Ishikawa (cell line): ENCODE measurements around the gene CTSC.

Source experiments
- CEBPB ChIP-seq: IDR thresholded peaks from 2 replicates; pipeline ENCODE4 v1.6.1; 2012
- CREB1 ChIP-seq: IDR thresholded peaks from 2 replicates; pipeline ENCODE4 v1.6.1; 2012; ENCODE audit warnings: low read depth
- EGR1 ChIP-seq: IDR thresholded peaks from 2 replicates; pipeline ENCODE4 v1.6.1; 2012
- EP300 ChIP-seq: IDR thresholded peaks from 2 replicates; pipeline ENCODE4 v1.6.1; 2012; ENCODE audit warnings: borderline replicate concordance
- FOXM1 ChIP-seq: IDR thresholded peaks from 2 replicates; pipeline ENCODE4 v1.6.1; 2012; ENCODE audit warnings: low read depth, borderline replicate concordance
- NFIC ChIP-seq: IDR thresholded peaks from 2 replicates; pipeline ENCODE4 v1.6.1; 2012
- RAD21 ChIP-seq: IDR thresholded peaks from 2 replicates; pipeline ENCODE4 v1.6.1; 2012; ENCODE audit warnings: low read depth
- TAF1 ChIP-seq: IDR thresholded peaks from 2 replicates; pipeline ENCODE4 v1.6.1; 2012; ENCODE audit warnings: low read depth, mild to moderate bottlenecking
- TCF12 ChIP-seq: IDR thresholded peaks from 2 replicates; pipeline ENCODE4 v1.6.1; 2012; ENCODE audit warnings: low read depth
- TEAD4 ChIP-seq: IDR thresholded peaks from 2 replicates; pipeline ENCODE4 v1.6.1; 2012
- YY1 ChIP-seq: IDR thresholded peaks from 2 replicates; pipeline ENCODE4 v1.6.1; 2012; ENCODE audit warnings: low read depth
- ZBTB7A ChIP-seq: IDR thresholded peaks from 2 replicates; pipeline ENCODE4 v1.6.1; 2012; ENCODE audit warnings: low read depth
- TF ChIP-seq, protein P1 (sequence below): IDR thresholded peaks from 2 replicates; pipeline ENCODE4 v1.6.1; 2012
- TF ChIP-seq, protein P2 (sequence below): IDR thresholded peaks from 2 replicates; pipeline ENCODE4 v1.6.1; 2012; ENCODE audit warnings: low read depth, mild to moderate bottlenecking
- TF ChIP-seq, protein P3 (sequence below): IDR thresholded peaks from 2 replicates; pipeline ENCODE4 v1.6.1; 2012

The CTSC gene

DNA sequence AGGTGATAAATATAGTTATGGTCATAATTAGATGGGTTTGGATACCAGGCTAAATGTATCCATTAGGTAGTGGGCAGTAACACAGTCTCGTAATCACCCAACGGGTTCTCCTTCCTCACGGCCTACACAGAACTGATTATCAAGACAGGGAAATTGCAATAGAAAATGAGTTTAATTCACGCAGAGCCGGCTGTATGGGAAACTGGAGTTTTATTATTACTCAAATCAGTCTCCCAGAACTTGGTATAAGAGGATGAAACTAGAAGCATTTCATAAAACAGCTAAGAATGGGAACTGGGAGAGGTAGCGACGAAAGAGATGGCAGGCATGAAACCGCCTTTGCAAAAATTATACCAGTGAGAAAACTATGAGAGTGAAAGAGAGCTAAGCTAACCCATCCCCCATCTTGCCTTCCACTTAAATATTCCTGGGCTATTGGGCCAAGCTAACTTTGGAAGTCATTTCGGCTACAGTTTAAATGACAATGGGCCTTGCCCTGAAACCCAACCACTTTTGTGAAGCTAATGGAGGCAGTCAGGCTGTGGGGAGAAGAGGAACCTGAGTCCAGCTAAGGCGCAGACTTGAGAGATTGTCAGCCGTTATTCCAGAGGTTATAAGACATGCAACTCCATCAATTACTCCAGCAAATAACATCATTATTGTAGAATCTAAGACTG, 29.6 kb downstream of the CTSC start:
- TF ChIP-seq, protein P1, sequence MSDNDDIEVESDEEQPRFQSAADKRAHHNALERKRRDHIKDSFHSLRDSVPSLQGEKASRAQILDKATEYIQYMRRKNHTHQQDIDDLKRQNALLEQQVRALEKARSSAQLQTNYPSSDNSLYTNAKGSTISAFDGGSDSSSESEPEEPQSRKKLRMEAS = no peak
- no peak for TF ChIP-seq RAD21
- TF ChIP-seq TEAD4 = no peak
- TF ChIP-seq EGR1 = no peak
- no peak for TF ChIP-seq CEBPB
- TF ChIP-seq, protein P2, sequence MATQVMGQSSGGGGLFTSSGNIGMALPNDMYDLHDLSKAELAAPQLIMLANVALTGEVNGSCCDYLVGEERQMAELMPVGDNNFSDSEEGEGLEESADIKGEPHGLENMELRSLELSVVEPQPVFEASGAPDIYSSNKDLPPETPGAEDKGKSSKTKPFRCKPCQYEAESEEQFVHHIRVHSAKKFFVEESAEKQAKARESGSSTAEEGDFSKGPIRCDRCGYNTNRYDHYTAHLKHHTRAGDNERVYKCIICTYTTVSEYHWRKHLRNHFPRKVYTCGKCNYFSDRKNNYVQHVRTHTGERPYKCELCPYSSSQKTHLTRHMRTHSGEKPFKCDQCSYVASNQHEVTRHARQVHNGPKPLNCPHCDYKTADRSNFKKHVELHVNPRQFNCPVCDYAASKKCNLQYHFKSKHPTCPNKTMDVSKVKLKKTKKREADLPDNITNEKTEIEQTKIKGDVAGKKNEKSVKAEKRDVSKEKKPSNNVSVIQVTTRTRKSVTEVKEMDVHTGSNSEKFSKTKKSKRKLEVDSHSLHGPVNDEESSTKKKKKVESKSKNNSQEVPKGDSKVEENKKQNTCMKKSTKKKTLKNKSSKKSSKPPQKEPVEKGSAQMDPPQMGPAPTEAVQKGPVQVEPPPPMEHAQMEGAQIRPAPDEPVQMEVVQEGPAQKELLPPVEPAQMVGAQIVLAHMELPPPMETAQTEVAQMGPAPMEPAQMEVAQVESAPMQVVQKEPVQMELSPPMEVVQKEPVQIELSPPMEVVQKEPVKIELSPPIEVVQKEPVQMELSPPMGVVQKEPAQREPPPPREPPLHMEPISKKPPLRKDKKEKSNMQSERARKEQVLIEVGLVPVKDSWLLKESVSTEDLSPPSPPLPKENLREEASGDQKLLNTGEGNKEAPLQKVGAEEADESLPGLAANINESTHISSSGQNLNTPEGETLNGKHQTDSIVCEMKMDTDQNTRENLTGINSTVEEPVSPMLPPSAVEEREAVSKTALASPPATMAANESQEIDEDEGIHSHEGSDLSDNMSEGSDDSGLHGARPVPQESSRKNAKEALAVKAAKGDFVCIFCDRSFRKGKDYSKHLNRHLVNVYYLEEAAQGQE = no peak
- TF ChIP-seq TCF12 = no peak
- TF ChIP-seq TAF1 = no peak
- no peak for TF ChIP-seq ZBTB7A
- TF ChIP-seq FOXM1 = no peak
- TF ChIP-seq CREB1 = no peak
- no peak for TF ChIP-seq YY1
- TF ChIP-seq, protein P3, sequence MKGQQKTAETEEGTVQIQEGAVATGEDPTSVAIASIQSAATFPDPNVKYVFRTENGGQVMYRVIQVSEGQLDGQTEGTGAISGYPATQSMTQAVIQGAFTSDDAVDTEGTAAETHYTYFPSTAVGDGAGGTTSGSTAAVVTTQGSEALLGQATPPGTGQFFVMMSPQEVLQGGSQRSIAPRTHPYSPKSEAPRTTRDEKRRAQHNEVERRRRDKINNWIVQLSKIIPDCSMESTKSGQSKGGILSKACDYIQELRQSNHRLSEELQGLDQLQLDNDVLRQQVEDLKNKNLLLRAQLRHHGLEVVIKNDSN = no peak
- no peak for TF ChIP-seq NFIC

DNA sequence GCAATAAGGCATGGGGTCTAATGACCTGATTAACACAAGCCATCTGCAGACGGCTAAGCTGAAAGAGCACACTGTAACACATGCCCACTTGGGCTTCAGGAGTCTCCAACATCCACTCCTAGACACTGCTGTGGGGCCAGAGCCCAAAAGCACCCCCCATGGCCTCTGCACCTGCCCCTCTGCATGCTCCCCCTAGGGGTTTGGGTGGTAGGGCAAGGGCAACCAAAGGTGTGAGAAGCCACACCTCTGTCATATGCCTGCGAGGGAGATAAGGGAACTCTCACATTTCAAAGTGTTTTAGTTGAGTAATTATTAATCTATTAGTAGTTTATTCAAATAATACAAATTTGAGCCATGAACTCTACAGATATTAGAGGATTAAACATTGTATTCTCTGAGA, 30.8 kb downstream of the CTSC start:
- no peak for TF ChIP-seq FOXM1
- no peak for TF ChIP-seq CEBPB
- no peak for TF ChIP-seq EGR1
- no peak for TF ChIP-seq TCF12
- TF ChIP-seq TAF1 = no peak
- TF ChIP-seq, protein P3 = no peak
- TF ChIP-seq EP300 = no peak
- TF ChIP-seq, protein P1 = no peak
- TF ChIP-seq ZBTB7A = no peak
- no peak for TF ChIP-seq TEAD4
- TF ChIP-seq NFIC = no peak
- TF ChIP-seq YY1 = no peak
- TF ChIP-seq, protein P2 = no peak
- TF ChIP-seq CREB1 = no peak
- TF ChIP-seq RAD21 = no peak

DNA sequence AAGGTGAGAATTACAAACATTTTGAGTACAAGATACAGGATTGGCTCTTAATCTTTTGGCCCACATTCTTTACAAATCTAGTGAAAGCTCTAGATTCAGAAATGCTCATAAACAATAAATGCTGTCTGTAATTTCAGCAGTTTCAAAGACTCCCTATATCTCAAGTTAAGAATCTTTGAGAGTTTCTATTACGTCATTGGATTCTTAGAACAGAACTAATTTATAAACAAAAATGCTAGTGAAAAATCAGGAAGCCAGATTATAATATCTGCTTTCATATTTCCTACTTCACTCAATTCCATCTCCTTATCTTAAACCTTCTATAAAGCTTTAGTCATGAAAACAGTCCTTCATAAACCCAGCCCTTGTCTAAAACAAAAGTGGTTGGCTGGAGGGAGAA, 32.1 kb downstream of the CTSC start:
- TF ChIP-seq CEBPB (no peak), TEAD4 (no peak), EGR1 (no peak), EP300 (no peak), TAF1 (no peak), YY1 (no peak), TCF12 (no peak), NFIC (no peak), CREB1 (no peak), RAD21 (no peak), ZBTB7A (no peak), FOXM1 (no peak)
- TF ChIP-seq, protein P2 = no peak
- TF ChIP-seq, protein P3 = no peak
- TF ChIP-seq, protein P1 = no peak
